ENCODE measurements around the gene SPINK13. TPM values are rescaled to one million over a fixed set of nuclear protein-coding genes. Genes with fewer than 3 reads are reported as not detected.
"Not testable (repeated sequence)": the region's sequence is repeated elsewhere in the genome, so short reads cannot be mapped to it uniquely, and the experiment has no call there.

Gene SPINK13
- total RNA-seq: not detected

- DNase-seq (ENCODE audit: low spot score in 2 of 2) (no peak), FAIRE-seq (no peak)
Observed at GRCh38 chr5:148268566-148268965, at the start of gene SPINK13. Gene SPINK13, plus strand, starts transcription at chr5:148268794. Its CDS starts 1,279 bp downstream, at chr5:148270073.

GRCh38 chr5:148221508-148221907 lies 47.1 kb upstream of the SPINK13 start:
- no peak for DNase-seq (ENCODE audit: low spot score in 2 of 2)
- no peak for FAIRE-seq

GRCh38 chr5:148224117-148224742 lies 44.4 kb upstream of the SPINK13 start:
- FAIRE-seq: no peak

GRCh38 chr5:148228392-148228984 lies 40.1 kb upstream of the SPINK13 start:
- no peak for FAIRE-seq
- DNase-seq (ENCODE audit: low spot score in 2 of 2): no peak

More at GRCh38 chr5:148224117-148224742, 44.4 kb upstream of the SPINK13 start:
- DNase-seq (ENCODE audit: low spot score in 2 of 2): no peak

GRCh38 chr5:148229840-148230239 lies 38.8 kb upstream of the SPINK13 start:
- no peak for FAIRE-seq

GRCh38 chr5:148230240-148230639 lies 38.4 kb upstream of the SPINK13 start:
- no peak for DNase-seq (ENCODE audit: low spot score in 2 of 2)
- no peak for FAIRE-seq

More at GRCh38 chr5:148229840-148230239, 38.8 kb upstream of the SPINK13 start:
- DNase-seq (ENCODE audit: low spot score in 2 of 2): no peak

GRCh38 chr5:148237785-148238417 lies 30.7 kb upstream of the SPINK13 start:
- DNase-seq (ENCODE audit: low spot score in 2 of 2) (no peak), FAIRE-seq (no peak)

- DNase-seq (ENCODE audit: low spot score in 2 of 2) (no peak), FAIRE-seq (no peak)
Observed at GRCh38 chr5:148238418-148238794, 30.2 kb upstream of the SPINK13 start, which contains the start of gene MARCOL. Gene MARCOL, plus strand, starts transcription at chr5:148238525. Its CDS starts 73 bp downstream, at chr5:148238598.

GRCh38 chr5:148248894-148249293 lies 19.7 kb upstream of the SPINK13 start:
- FAIRE-seq (no peak), DNase-seq (ENCODE audit: low spot score in 2 of 2) (no peak)

- DNase-seq (ENCODE audit: low spot score in 2 of 2) (no peak), FAIRE-seq (no peak)
Observed at GRCh38 chr5:148255456-148255855, 13.1 kb upstream of the SPINK13 start.

- no peak for FAIRE-seq
- no peak for DNase-seq (ENCODE audit: low spot score in 2 of 2)
Observed at GRCh38 chr5:148259288-148259687, 9.3 kb upstream of the SPINK13 start.

- no peak for FAIRE-seq
- no peak for DNase-seq (ENCODE audit: low spot score in 2 of 2)
Observed at GRCh38 chr5:148261221-148261620, 7.4 kb upstream of the SPINK13 start.

GRCh38 chr5:148267962-148268361 lies 632 bp upstream of the SPINK13 start:
- no peak for FAIRE-seq

GRCh38 chr5:148275129-148275528 lies 6.5 kb downstream of the SPINK13 start:
- DNase-seq (ENCODE audit: low spot score in 2 of 2); FAIRE-seq: not testable (repeated sequence)

More at GRCh38 chr5:148267962-148268361, 632 bp upstream of the SPINK13 start:
- no peak for DNase-seq (ENCODE audit: low spot score in 2 of 2)

- DNase-seq (ENCODE audit: low spot score in 2 of 2); FAIRE-seq: not testable (repeated sequence)
Observed at GRCh38 chr5:148280893-148281292, 12.3 kb downstream of the SPINK13 start.

GRCh38 chr5:148281336-148281735 lies 12.7 kb downstream of the SPINK13 start:
- not testable (repeated sequence) for FAIRE-seq; DNase-seq (ENCODE audit: low spot score in 2 of 2)

GRCh38 chr5:148290271-148291195 lies 21.9 kb downstream of the SPINK13 start:
- peak; percentile 33 for FAIRE-seq
- DNase-seq (ENCODE audit: low spot score in 2 of 2): peak in 1 of 2 donors; percentile 4

- no peak for FAIRE-seq
- no peak for DNase-seq (ENCODE audit: low spot score in 2 of 2)
Observed at GRCh38 chr5:148297731-148298130, 29.1 kb downstream of the SPINK13 start.

- DNase-seq (ENCODE audit: low spot score in 2 of 2): no peak
- no peak for FAIRE-seq
Observed at GRCh38 chr5:148306446-148306845, 37.9 kb downstream of the SPINK13 start.

- FAIRE-seq (no peak), DNase-seq (ENCODE audit: low spot score in 2 of 2) (no peak)
Observed at GRCh38 chr5:148309019-148309418, 40.4 kb downstream of the SPINK13 start.

All from frontal cortex (tissue), 4 donors.